H1 (cell line): ENCODE results near the gene DERL3. TPM values are rescaled to one million over a fixed set of nuclear protein-coding genes. Genes with fewer than 3 reads are reported as not detected.

ENCODE experiments used
- BACH1 ChIP-seq: IDR thresholded peaks from 2 replicates; pipeline ENCODE4 v1.6.1; 2012; ENCODE audit warnings: low read length, improper control_type of control experiment
- CBX5 ChIP-seq: fragments of 300-800, 300-1000 bp; sonication (generic); IDR thresholded peaks from 2 replicates; pipeline ENCODE4 v1.7.1; 2016; ENCODE audit warnings: antibody characterized with exemption, low read length, low read depth
- CHD2 ChIP-seq: IDR thresholded peaks from 2 replicates; pipeline ENCODE4 v1.6.1; 2012; ENCODE audit warnings: low read length, improper control_type of control experiment
- CREB1 ChIP-seq: IDR thresholded peaks from 2 replicates; pipeline ENCODE4 v1.6.1; 2012; ENCODE audit warnings: inconsistent platforms
- HDAC6 ChIP-seq: IDR thresholded peaks from one replicate; pipeline ENCODE4 v1.7.1; 2012; ENCODE audit warnings: low read depth, mild to moderate bottlenecking, inconsistent platforms, low read length, moderate library complexity
- JUN ChIP-seq: IDR thresholded peaks from 2 replicates; pipeline ENCODE4 v1.6.1; 2011; ENCODE audit warnings: low read depth, mild to moderate bottlenecking, improper control_type of control experiment, low read length
- RAD21 ChIP-seq, 2 experiments: IDR thresholded peaks in 1 of 2; conservative IDR thresholded peaks in 1 of 2; 2 replicates each; pipeline ENCODE4 v1.6.1; 2011; ENCODE audit warnings: low read depth in 2 of 2, low read length in 2 of 2, improper control_type of control experiment in 1 of 2, inconsistent platforms in 1 of 2, mild to moderate bottlenecking in 1 of 2, moderate library complexity in 1 of 2
- TBP ChIP-seq: IDR thresholded peaks from 2 replicates; pipeline ENCODE4 v1.6.1; 2011; ENCODE audit warnings: low read depth, low read length, improper control_type of control experiment
- TCF12 ChIP-seq: IDR thresholded peaks from 2 replicates; pipeline ENCODE4 v1.6.1; 2011; ENCODE audit warnings: low read depth, mild to moderate bottlenecking, low read length
- ZNF274 ChIP-seq: IDR thresholded peaks from 2 replicates; pipeline ENCODE4 v1.7.0; 2012; ENCODE audit warnings: low read length, borderline replicate concordance; ENCODE audit errors: extremely low read depth
- polyA plus RNA-seq, 7 experiments: library from polyadenylated mRNA; depleted of rRNA in 3 of 7; stranded (reverse) in 5 of 7; unstranded in 2 of 7; fragments of >200 nt in 5 of 7; fragments of 200-250 nt in 2 of 7; gene quantifications; 1 replicate in 5 of 7; 2 replicates in 1 of 7; 4 replicates in 1 of 7; pipeline versions ENCODE4 v1.2.1 to v1.2.3, GENCODE V29; 2011 to 2013; ENCODE audit warnings: missing spikeins in 2 of 7, mixed read lengths in 2 of 7
- total RNA-seq: library from RNA; stranded (reverse); fragmentation: NEBNext Ultra II Directional; extraction: Animal tissue kit (Norgen Biotek cat#: 25700); gene quantifications from 2 replicates; pipeline ENCODE4 v1.2.1, GENCODE V29; 2021

The DERL3 gene
- total and polyA plus RNA-seq, 2 of the 8 experiments (the other 6 are each of a cell fraction or from before 2014, with no cell fraction given), result 8.7 to 19.5 TPM

GRCh38 chr22:23840026-23840425 is 1.2 kb upstream of the DERL3 start (continued):
- TF ChIP-seq ZNF274 (no peak), HDAC6 (no peak), BACH1 (no peak), TBP (no peak), JUN (no peak), CREB1 (no peak), RAD21 (IDR thresholded peaks at IDR 0.05 in 1 of 2, conservative IDR thresholded peaks at IDR 0.05 in 1 of 2; ENCODE audit: low read depth in 2 of 2, low read length in 2 of 2) (no peak), CBX5 (no peak), TCF12 (no peak), CHD2 (no peak)
